Epithelial cell of esophagus (primary cell): ENCODE data around the gene CBY1.
"Not testable (repeated sequence)": the region's sequence is repeated elsewhere in the genome, so short reads cannot be mapped to it uniquely, and the experiment has no call there.

Experiments used
- DNase-seq: peaks from one replicate; pipeline ENCODE4 v3.0.0; 2010; ENCODE audit warnings: low read depth
- H3K4me3 ChIP-seq: 2 replicates; pipeline ENCODE4 v1.5.1; 2011; ENCODE audit warnings: mild to moderate bottlenecking, low read length, control low read depth
- CTCF ChIP-seq: IDR thresholded peaks from 2 replicates; pipeline ENCODE4 v1.5.1; 2011; ENCODE audit warnings: low read depth, mild to moderate bottlenecking, low read length, control low read depth, inconsistent platforms; ENCODE audit not compliant: insufficient read depth; ENCODE audit errors: missing control alignments

CBY1 gene

GRCh38 chr22:38629108-38629507 is 27.3 kb upstream of the CBY1 start:
- no peak overlapping the region for H3K4me3 ChIP-seq
- no peak for TF ChIP-seq CTCF

GRCh38 chr22:38631724-38632123 is 24.7 kb upstream of the CBY1 start:
- no peak for TF ChIP-seq CTCF
- H3K4me3 ChIP-seq = no peak overlapping the region

More at GRCh38 chr22:38629108-38629507, 27.3 kb upstream of the CBY1 start:
- DNase-seq = no peak

GRCh38 chr22:38632528-38632927 is 23.9 kb upstream of the CBY1 start:
- H3K4me3 ChIP-seq = no peak overlapping the region
- TF ChIP-seq CTCF = no peak
- no peak for DNase-seq

More at GRCh38 chr22:38631724-38632123, 24.7 kb upstream of the CBY1 start:
- DNase-seq = no peak

GRCh38 chr22:38638216-38638615 is 18.2 kb upstream of the CBY1 start:
- H3K4me3 ChIP-seq = no peak overlapping the region
- TF ChIP-seq CTCF = no peak
- DNase-seq = no peak

GRCh38 chr22:38638728-38639127 is 17.7 kb upstream of the CBY1 start:
- no peak for TF ChIP-seq CTCF
- no peak overlapping the region for H3K4me3 ChIP-seq

GRCh38 chr22:38641476-38642040 is 14.9 kb upstream of the CBY1 start:
- no peak for DNase-seq
- no peak for TF ChIP-seq CTCF
- H3K4me3 ChIP-seq = no peak overlapping the region

More at GRCh38 chr22:38638728-38639127, 17.7 kb upstream of the CBY1 start:
- DNase-seq = no peak

GRCh38 chr22:38644245-38644644 is 12.2 kb upstream of the CBY1 start:
- H3K4me3 ChIP-seq, DNase-seq: not testable (repeated sequence)
